HG03108 (cell line): ENCODE measurements around the gene TECTA.

ENCODE experiments used
- ATAC-seq: cut with Tn5 transposase; IDR thresholded peaks from one replicate; pipeline ENCODE4 v1.9.1; 2021; ENCODE audit warnings: moderate library complexity; ENCODE audit not compliant: unreplicated experiment

Gene TECTA

GRCh38 chr11:121123496-121124069 lies 22.5 kb downstream of the TECTA start:
- no peak for ATAC-seq

- ATAC-seq = no peak
Observed at GRCh38 chr11:121127809-121128208, 26.8 kb downstream of the TECTA start.

- no peak for ATAC-seq
Observed at GRCh38 chr11:121129362-121130340, 28.6 kb downstream of the TECTA start.

- no peak for ATAC-seq
Observed at GRCh38 chr11:121131656-121132055, 30.6 kb downstream of the TECTA start.

GRCh38 chr11:121132211-121132976 lies 31.4 kb downstream of the TECTA start:
- no peak for ATAC-seq

- no peak for ATAC-seq
Observed at GRCh38 chr11:121134741-121135312, 33.8 kb downstream of the TECTA start.

- ATAC-seq = no peak
Observed at GRCh38 chr11:121137005-121137404, 36.0 kb downstream of the TECTA start.

GRCh38 chr11:121138259-121138658 lies 37.2 kb downstream of the TECTA start:
- no peak for ATAC-seq

GRCh38 chr11:121140369-121140768 lies 39.3 kb downstream of the TECTA start:
- no peak for ATAC-seq

- ATAC-seq = no peak
Observed at GRCh38 chr11:121141066-121141465, 40.0 kb downstream of the TECTA start.

GRCh38 chr11:121143921-121144320 lies 42.9 kb downstream of the TECTA start:
- no peak for ATAC-seq

- no peak for ATAC-seq
Observed at GRCh38 chr11:121144723-121145122, 43.7 kb downstream of the TECTA start.

GRCh38 chr11:121145826-121146225 lies 44.8 kb downstream of the TECTA start:
- ATAC-seq = no peak

- no peak for ATAC-seq
Observed at GRCh38 chr11:121149116-121149515, 48.1 kb downstream of the TECTA start.

- ATAC-seq = no peak
Observed at GRCh38 chr11:121151207-121151688, 50.2 kb downstream of the TECTA start.

- ATAC-seq = no peak
Observed at GRCh38 chr11:121152764-121153163, 51.7 kb downstream of the TECTA start.

- no peak for ATAC-seq
Observed at GRCh38 chr11:121153472-121153871, 52.4 kb downstream of the TECTA start.

- ATAC-seq = no peak
Observed at GRCh38 chr11:121154486-121155314, 53.7 kb downstream of the TECTA start.

GRCh38 chr11:121157756-121158155 lies 56.7 kb downstream of the TECTA start:
- no peak for ATAC-seq

GRCh38 chr11:121159741-121160140 lies 58.7 kb downstream of the TECTA start:
- ATAC-seq = no peak
